Measurements from ENCODE around the gene DYNC1H1.

DNA sequence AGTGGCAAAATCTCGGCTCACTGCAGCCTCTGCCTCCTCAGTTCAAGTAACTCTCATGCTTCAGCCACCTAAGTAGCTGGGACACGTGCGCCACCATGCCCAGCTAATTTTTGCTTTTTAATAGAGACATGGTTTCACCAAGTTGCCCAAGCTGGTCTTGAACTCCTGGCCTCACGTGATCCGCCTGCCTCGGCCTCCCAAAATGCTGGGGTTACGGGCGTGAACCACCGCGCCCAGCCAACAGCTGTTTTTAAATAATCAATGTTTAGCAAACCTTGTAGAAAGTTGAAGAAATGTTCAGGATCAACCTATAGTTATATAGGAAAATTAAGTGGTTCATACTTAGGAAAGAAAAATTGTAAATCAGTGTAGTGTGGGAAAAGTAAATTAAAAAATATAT, 128.4 kb downstream of the DYNC1H1 start:
- no peak for TF ChIP-seq CTCF (IDR thresholded peaks at IDR 0.05)
- no peak for TF ChIP-seq POLR2A (IDR thresholded peaks at IDR 0.05)

All from lower leg skin (tissue), 3 donors.